Stomach (tissue), 9 donors: ENCODE data around the gene PRKCH. TPM values are rescaled to one million over a fixed set of nuclear protein-coding genes. Genes with fewer than 3 reads are reported as not detected.

Experiments used
- DNase-seq, 2 donors: peaks; one replicate each; pipeline versions ENCODE4 v3.0.0 to v3.0.0-alpha.2; 2013 to 2019
- H3K27ac ChIP-seq, 5 donors: fragments of 200-600 bp in 4 of 5; sonication (generic) in 4 of 5; one replicate each; pipeline ENCODE4 v1.5.1; 2013 to 2019; ENCODE audit warnings: mild to moderate bottlenecking in 1 of 5, moderate library complexity in 1 of 5
- H3K27me3 ChIP-seq, 3 donors: fragments of 200-600 bp; sonication (generic); one replicate each; pipeline ENCODE4 v1.5.1; 2017 to 2019; ENCODE audit warnings: mixed run types in 1 of 3
- H3K36me3 ChIP-seq, 4 donors: fragments of 200-600 bp; sonication (generic); 1 replicate in 3 of 4; 2 replicates in 1 of 4; pipeline ENCODE4 v1.5.1; 2016 to 2019
- H3K4me1 ChIP-seq, 4 donors: fragments of 200-600 bp; sonication (generic); one replicate each; pipeline ENCODE4 v1.5.1; 2016 to 2019
- H3K4me3 ChIP-seq, 4 donors: fragments of 200-600 bp; sonication (generic) in 3 of 4; one replicate each; pipeline ENCODE4 v1.5.1; 2016 to 2019; ENCODE audit warnings: mild to moderate bottlenecking in 1 of 4
- H3K9me3 ChIP-seq, 4 donors: fragments of 200-600 bp; sonication (generic); one replicate each; pipeline ENCODE4 v1.5.1; 2016 to 2019
- EP300 ChIP-seq: sonication (generic); formaldehyde crosslinking; IDR thresholded peaks from one replicate; pipeline ENCODE4 v1.6.1; 2017; ENCODE audit warnings: antibody characterized with exemption
- POLR2A ChIP-seq, 4 donors: fragments of 450-650 bp; IDR thresholded peaks; one replicate each; pipeline ENCODE4 v1.6.1; 2016; ENCODE audit warnings: antibody characterized with exemption in 4 of 4, control low read depth in 2 of 4, mild to moderate bottlenecking in 1 of 4, moderate library complexity in 1 of 4
- POLR2AphosphoS5 ChIP-seq, 3 donors: sonication (generic); formaldehyde crosslinking; IDR thresholded peaks; one replicate each; pipeline ENCODE4 v1.6.1; 2016; ENCODE audit warnings: antibody characterized with exemption in 3 of 3
- WGBS, 5 donors: extraction: QIAGEN DNeasy Blood & Tissue Kit in 3 of 5; methylation state at CpG; one replicate each; pipeline versions ENCODE4 v1.1.5 to v1.1.7; 2013 to 2018; 5-methylcytosine and 5-hydroxymethylcytosine counted together
- intact Hi-C: fragments of 100-400 bp; cut with DNase I; formaldehyde crosslinking; loops from one replicate; pipeline ENCODE4 v1.15.1; 2023; ENCODE audit warnings: low total_unique reads
- polyA plus RNA-seq, 3 donors: library from polyadenylated mRNA; stranded (reverse); fragments of 200-250 nt; gene quantifications; one replicate each; pipeline ENCODE4 v1.2.3, GENCODE V29; 2013
- total RNA-seq, 5 donors: library from RNA; depleted of rRNA; stranded (reverse); fragments of >200 nt; gene quantifications; one replicate each; pipeline versions ENCODE4 v1.1.0 to v1.2.3, GENCODE V29; 2014 to 2016
- TF ChIP-seq, protein P1 (sequence below), 7 experiments: fragments of 450-650 bp in 4 of 7; fragments of 200-600 bp in 3 of 7; sonication (generic) in 3 of 7; IDR thresholded peaks; one replicate each; pipeline ENCODE4 v1.5.1; 2016 to 2019; ENCODE audit warnings: antibody characterized with exemption in 7 of 7, control low read depth in 2 of 7, mild to moderate bottlenecking in 1 of 7
- donor health status: healthy with polysubstance abuse.
- donor health status: Bipolar disorder and iron deficiency.
- donor health status: healthy.

Gene PRKCH
- total and polyA plus RNA-seq, 8 donors, result 5.5 to 84.0 (median 14.7) TPM

DNA sequence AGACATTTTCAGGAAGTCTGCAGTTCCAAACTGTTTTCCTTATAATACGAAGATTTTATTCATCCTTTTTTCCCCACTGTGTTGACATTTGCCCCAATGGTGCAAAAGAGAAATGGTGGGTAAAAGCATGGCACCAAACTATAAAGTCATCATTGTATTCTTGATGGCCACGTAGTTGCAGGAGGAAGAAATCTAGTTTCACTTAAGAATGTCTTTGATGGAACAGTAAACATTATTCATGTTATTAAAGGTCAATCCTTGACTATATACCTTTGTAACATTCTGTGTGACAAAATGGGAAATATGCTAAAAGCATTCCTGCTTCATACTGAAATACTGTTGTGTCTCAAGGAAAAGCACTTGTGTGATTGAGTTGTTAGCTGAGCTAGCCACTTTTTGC, 80.1 kb downstream of the PRKCH start:
- Histone ChIP-seq H3K4me1 (peaks cover 0 to 23% (median 10%) of the 10 kb centered on the region in 4 donors), H3K9me3 (no peaks in the 10 kb centered on the region), H3K27ac (no peak overlapping the region), H3K4me3 (no peak overlapping the region), H3K27me3 (no peaks in the 10 kb centered on the region), H3K36me3 (no peaks in the 10 kb centered on the region)
- intact Hi-C loops, result no loop called here
- DNase-seq, result no peak
- WGBS, 5 donors, result 45 to 62% (median 52%) methylated on average over 2 of the region's 2 CpGs
- TF ChIP-seq POLR2AphosphoS5 (IDR thresholded peaks at IDR 0.05), result no peak
- TF ChIP-seq, protein P1, sequence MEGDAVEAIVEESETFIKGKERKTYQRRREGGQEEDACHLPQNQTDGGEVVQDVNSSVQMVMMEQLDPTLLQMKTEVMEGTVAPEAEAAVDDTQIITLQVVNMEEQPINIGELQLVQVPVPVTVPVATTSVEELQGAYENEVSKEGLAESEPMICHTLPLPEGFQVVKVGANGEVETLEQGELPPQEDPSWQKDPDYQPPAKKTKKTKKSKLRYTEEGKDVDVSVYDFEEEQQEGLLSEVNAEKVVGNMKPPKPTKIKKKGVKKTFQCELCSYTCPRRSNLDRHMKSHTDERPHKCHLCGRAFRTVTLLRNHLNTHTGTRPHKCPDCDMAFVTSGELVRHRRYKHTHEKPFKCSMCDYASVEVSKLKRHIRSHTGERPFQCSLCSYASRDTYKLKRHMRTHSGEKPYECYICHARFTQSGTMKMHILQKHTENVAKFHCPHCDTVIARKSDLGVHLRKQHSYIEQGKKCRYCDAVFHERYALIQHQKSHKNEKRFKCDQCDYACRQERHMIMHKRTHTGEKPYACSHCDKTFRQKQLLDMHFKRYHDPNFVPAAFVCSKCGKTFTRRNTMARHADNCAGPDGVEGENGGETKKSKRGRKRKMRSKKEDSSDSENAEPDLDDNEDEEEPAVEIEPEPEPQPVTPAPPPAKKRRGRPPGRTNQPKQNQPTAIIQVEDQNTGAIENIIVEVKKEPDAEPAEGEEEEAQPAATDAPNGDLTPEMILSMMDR (IDR thresholded peaks at IDR 0.05), result no peak
- TF ChIP-seq EP300, result no peak
- TF ChIP-seq POLR2A (IDR thresholded peaks at IDR 0.05), result no peak

DNA sequence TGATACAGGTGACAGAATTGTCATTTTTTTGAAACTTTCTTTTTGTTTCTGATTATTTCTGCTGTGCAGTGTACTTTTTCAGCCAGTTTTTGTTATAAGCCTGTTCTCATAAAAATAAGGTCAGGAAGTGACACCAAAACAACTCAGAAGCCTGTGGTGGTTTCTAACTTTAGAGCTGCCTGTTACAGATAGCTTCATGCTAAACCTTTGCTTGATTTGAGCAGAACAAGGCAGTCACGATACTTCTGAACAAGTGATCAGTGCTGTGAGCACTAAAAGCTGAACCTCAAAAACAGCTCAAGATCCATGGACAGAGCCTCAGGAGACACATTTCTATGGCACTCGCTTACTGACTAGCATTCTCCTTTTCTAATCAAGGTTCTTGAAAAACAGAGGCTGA, 82.0 kb downstream of the PRKCH start:
- no peak overlapping the region for H3K27ac ChIP-seq
- H3K9me3 ChIP-seq, result no peaks in the 10 kb centered on the region
- H3K36me3 ChIP-seq, result no peaks in the 10 kb centered on the region
- intact Hi-C loops, result no loop called here
- TF ChIP-seq, protein P1 (IDR thresholded peaks at IDR 0.05), result no peak
- TF ChIP-seq EP300, result no peak
- TF ChIP-seq POLR2AphosphoS5 (IDR thresholded peaks at IDR 0.05), result no peak
- TF ChIP-seq POLR2A (IDR thresholded peaks at IDR 0.05), result no peak
- DNase-seq, result peak in 1 of 2 donors; percentile 34
- peaks cover 0 to 7% (median 0%) of the 10 kb centered on the region in 4 donors for H3K4me1 ChIP-seq
- 60 to 84% (median 77%) methylated on average over 2 of the region's 2 CpGs for WGBS, 5 donors
- no peaks in the 10 kb centered on the region for H3K27me3 ChIP-seq
- H3K4me3 ChIP-seq, result no peak overlapping the region

DNA sequence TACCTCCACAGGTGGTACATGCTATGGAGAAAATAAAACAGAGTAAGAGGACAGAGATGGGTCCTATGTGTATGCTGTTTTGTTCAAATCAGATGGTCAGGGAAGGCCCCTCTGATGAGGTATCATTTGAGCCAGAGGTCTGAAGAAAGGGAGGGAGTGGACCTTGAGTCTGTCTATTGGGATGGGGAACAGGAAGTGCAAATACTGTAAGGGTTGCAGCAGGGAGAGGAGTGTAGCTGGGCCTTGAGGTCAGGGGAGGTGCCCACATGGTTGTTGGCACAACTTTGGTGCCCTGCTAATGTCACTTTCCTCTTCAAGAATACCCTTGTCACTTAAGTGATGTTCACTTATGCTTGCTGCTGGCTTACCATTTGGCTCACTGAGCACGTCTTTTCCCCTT, 83.3 kb downstream of the PRKCH start:
- Histone ChIP-seq H3K9me3 (no peaks in the 10 kb centered on the region), H3K27me3 (no peaks in the 10 kb centered on the region), H3K4me1 (peaks cover 0 to 5% (median 0%) of the 10 kb centered on the region in 4 donors), H3K36me3 (no peaks in the 10 kb centered on the region), H3K27ac (no peak overlapping the region), H3K4me3 (no peak overlapping the region)
- 73 to 100% (median 92%) methylated on average over 1 of the region's 1 CpG for WGBS, 5 donors
- no peak for DNase-seq
- intact Hi-C loops, result no loop called here
- no peak for TF ChIP-seq POLR2A (IDR thresholded peaks at IDR 0.05)

DNA sequence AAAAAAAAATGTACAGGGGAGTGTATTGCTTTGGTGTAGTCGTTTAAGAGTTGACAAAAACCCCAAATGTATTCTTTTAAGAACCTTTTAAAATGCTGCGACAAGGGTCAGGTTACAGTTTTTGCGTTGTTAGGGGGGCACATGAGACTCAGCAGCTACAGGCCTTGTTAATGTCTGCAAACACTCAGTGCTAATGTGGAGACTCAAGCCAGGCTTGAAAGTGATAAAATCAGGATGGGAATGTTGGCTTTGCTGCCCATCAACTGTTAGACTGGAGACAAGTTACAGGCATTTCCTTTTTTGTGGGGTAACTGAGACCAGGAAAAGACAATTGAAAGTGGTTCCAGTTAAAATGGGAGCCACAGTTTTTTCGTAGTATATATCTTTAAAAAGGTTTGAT, 84.8 kb downstream of the PRKCH start:
- DNase-seq, result no peak
- no peak overlapping the region for H3K27ac ChIP-seq
- no peaks in the 10 kb centered on the region for H3K4me1 ChIP-seq
- 47 to 61% (median 51%) methylated on average over 4 of the region's 4 CpGs for WGBS, 5 donors
- H3K27me3 ChIP-seq, result no peaks in the 10 kb centered on the region
- no peaks in the 10 kb centered on the region for H3K9me3 ChIP-seq
- H3K36me3 ChIP-seq, result no peaks in the 10 kb centered on the region
- TF ChIP-seq POLR2AphosphoS5 (IDR thresholded peaks at IDR 0.05) (no peak), EP300 (no peak), POLR2A (IDR thresholded peaks at IDR 0.05) (no peak)
- TF ChIP-seq, protein P1 (IDR thresholded peaks at IDR 0.05), result no peak
- no peak overlapping the region for H3K4me3 ChIP-seq
- intact Hi-C loops, result no loop called here

DNA sequence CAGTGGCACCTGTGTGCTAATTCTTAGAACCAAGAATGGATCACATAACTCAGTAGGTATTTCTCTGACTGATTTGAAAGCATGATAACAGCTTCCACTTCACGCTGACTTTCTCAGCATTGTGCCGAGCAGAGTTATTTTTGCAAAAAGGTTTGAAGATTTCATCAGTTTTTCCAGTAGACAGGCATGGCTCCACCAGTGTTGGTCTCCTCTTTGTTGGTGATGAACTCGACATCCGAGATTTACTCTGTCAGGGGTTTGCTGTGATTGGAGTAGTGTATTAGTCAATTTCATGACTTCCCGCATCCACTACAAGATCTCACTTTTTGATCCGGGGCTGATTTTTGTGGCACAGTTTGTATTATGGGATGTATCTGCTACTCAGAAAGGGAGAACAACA, 85.3 kb downstream of the PRKCH start:
- no peaks in the 10 kb centered on the region for H3K36me3 ChIP-seq
- TF ChIP-seq POLR2A (IDR thresholded peaks at IDR 0.05) (no peak), EP300 (no peak), POLR2AphosphoS5 (IDR thresholded peaks at IDR 0.05) (no peak)
- TF ChIP-seq, protein P1 (IDR thresholded peaks at IDR 0.05), result no peak
- intact Hi-C loops, result no loop called here
- 57 to 88% (median 59%) methylated on average over 6 of the region's 6 CpGs for WGBS, 5 donors
- no peaks in the 10 kb centered on the region for H3K4me1 ChIP-seq
- H3K27me3 ChIP-seq, result no peaks in the 10 kb centered on the region
- no peak for DNase-seq
- H3K4me3 ChIP-seq, result no peak overlapping the region
- no peaks in the 10 kb centered on the region for H3K9me3 ChIP-seq
- no peak overlapping the region for H3K27ac ChIP-seq
